Adipose tissue (tissue), 3 donors: ENCODE data around the gene CCDC112. TPM values are rescaled to one million over a fixed set of nuclear protein-coding genes. Genes with fewer than 3 reads are reported as not detected.
"Not testable (repeated sequence)": the region's sequence is repeated elsewhere in the genome, so short reads cannot be mapped to it uniquely, and the experiment has no call there.

Experiments used
- H3K27ac ChIP-seq: one replicate; pipeline ENCODE4 v1.5.1; 2013; ENCODE audit warnings: low read depth, low read length
- WGBS, 3 donors: extraction: QIAGEN DNeasy Blood & Tissue Kit; methylation state at CpG; one replicate each; pipeline ENCODE4 v1.1.7; 2013; 5-methylcytosine and 5-hydroxymethylcytosine counted together
- polyA plus RNA-seq, 3 donors: library from polyadenylated mRNA; stranded (reverse); fragments of 200-250 nt; gene quantifications; one replicate each; pipeline ENCODE4 v1.2.3, GENCODE V29; 2013
- donor health status: healthy with polysubstance abuse.
- donor health status: Bipolar disorder and iron deficiency.
- donor health status: healthy.

The CCDC112 gene
- polyA plus RNA-seq, 3 donors = 1.1 to 9.7 (median 1.8) TPM

- H3K27ac ChIP-seq = no peak overlapping the region
- WGBS, 3 donors = 86 to 95% (median 91%) methylated on average over 3 of the region's 3 CpGs
These were observed 24.0 kb downstream of the CCDC112 start for GRCh38 chr5:115272297-115272958.

GRCh38 chr5:115271295-115272050, 25.0 kb downstream of the CCDC112 start:
- 76 to 86% (median 83%) methylated on average over 6 of the region's 6 CpGs for WGBS, 3 donors
- no peak overlapping the region for H3K27ac ChIP-seq

GRCh38 chr5:115267617-115268016, 28.8 kb downstream of the CCDC112 start:
- H3K27ac ChIP-seq = no peak overlapping the region

GRCh38 chr5:115265220-115265619, 31.2 kb downstream of the CCDC112 start:
- H3K27ac ChIP-seq = no peak overlapping the region
- WGBS, 3 donors = 94 to 99% (median 96%) methylated on average over 13 of the region's 13 CpGs

- H3K27ac ChIP-seq = no peak overlapping the region
- WGBS, 3 donors = 96 to 98% (median 97%) methylated on average over 13 of the region's 13 CpGs
These were observed 31.7 kb downstream of the CCDC112 start for GRCh38 chr5:115264786-115265185.

GRCh38 chr5:115263078-115263380, 33.4 kb downstream of the CCDC112 start:
- WGBS, 3 donors = 35 to 53% (median 51%) methylated on average over 7 of the region's 7 CpGs
- H3K27ac ChIP-seq = no peak overlapping the region

GRCh38 chr5:115262321-115263077, 34.0 kb downstream of the CCDC112 start, which contains the start of gene PGGT1B:
TSS of gene PGGT1B (minus strand) at chr5:115262877. CDS start at chr5:115262851, 26 bp downstream.
- H3K27ac ChIP-seq = no peak within 1 kb of the TSS
- 0 to 1% (median 0%) methylated on average over 48 to 50 of the region's 50 CpGs for WGBS, 3 donors

- H3K27ac ChIP-seq = no peak overlapping the region
These were observed 34.5 kb downstream of the CCDC112 start for GRCh38 chr5:115262011-115262320.

GRCh38 chr5:115260248-115260647, 36.2 kb downstream of the CCDC112 start:
- H3K27ac ChIP-seq = no peak overlapping the region
- WGBS, 3 donors = 85 to 92% (median 87%) methylated on average over 2 of the region's 2 CpGs

More at GRCh38 chr5:115262011-115262320, 34.5 kb downstream of the CCDC112 start:
- 4 to 6% (median 4%) methylated on average over 8 of the region's 8 CpGs for WGBS, 3 donors

GRCh38 chr5:115257981-115258380, 38.5 kb downstream of the CCDC112 start:
- no peak overlapping the region for H3K27ac ChIP-seq

- H3K27ac ChIP-seq = not testable (repeated sequence)
- WGBS, 3 donors = 75 to 85% (median 76%) methylated on average over 5 of the region's 5 CpGs
These were observed 47.1 kb downstream of the CCDC112 start for GRCh38 chr5:115249379-115249778.

- 14 to 44% (median 41%) methylated on average over 3 of the region's 3 CpGs for WGBS, 3 donors
- H3K27ac ChIP-seq = no peak overlapping the region
These were observed 50.0 kb downstream of the CCDC112 start for GRCh38 chr5:115246361-115246991.

- no peak overlapping the region for H3K27ac ChIP-seq
These were observed 53.0 kb downstream of the CCDC112 start for GRCh38 chr5:115243412-115243811.

- WGBS, 3 donors = 40 to 81% (median 75%) methylated on average over 4 of the region's 4 CpGs
- no peak overlapping the region for H3K27ac ChIP-seq
These were observed 54.4 kb downstream of the CCDC112 start for GRCh38 chr5:115241881-115242642.

- WGBS, 3 donors = 34 to 95% (median 90%) methylated on average over 3 of the region's 3 CpGs
- H3K27ac ChIP-seq = no peak overlapping the region
These were observed 59.4 kb downstream of the CCDC112 start for GRCh38 chr5:115237066-115237465.

- WGBS, 3 donors = 44 to 98% (median 96%) methylated on average over 2 of the region's 2 CpGs
These were observed 59.9 kb downstream of the CCDC112 start for GRCh38 chr5:115236599-115236998.

GRCh38 chr5:115231598-115231997, 64.9 kb downstream of the CCDC112 start:
- H3K27ac ChIP-seq = no peak overlapping the region
- WGBS, 3 donors = 89 to 92% (median 89%) methylated on average over 4 of the region's 4 CpGs

More at GRCh38 chr5:115236599-115236998, 59.9 kb downstream of the CCDC112 start:
- H3K27ac ChIP-seq = no peak overlapping the region

GRCh38 chr5:115229606-115230005, 66.8 kb downstream of the CCDC112 start:
- H3K27ac ChIP-seq = no peak overlapping the region
- 89 to 97% (median 93%) methylated on average over 1 of the region's 1 CpG for WGBS, 3 donors
